Neural progenitor cell (in vitro differentiated cells): ENCODE measurements around the gene MAFF.

Experiments used
- EZH2 ChIP-seq: fragments of 200-600 bp; sonication (generic); IDR thresholded peaks from 2 replicates; pipeline ENCODE4 v1.6.1; 2017; ENCODE audit warnings: antibody characterized with exemption, mild to moderate bottlenecking, moderate library complexity
- TF ChIP-seq, protein P1 (sequence below): fragments of 200-600 bp; sonication (generic); IDR thresholded peaks from 2 replicates; pipeline ENCODE4 v1.5.1; 2017; ENCODE audit warnings: antibody characterized with exemption, mild to moderate bottlenecking

DNA sequence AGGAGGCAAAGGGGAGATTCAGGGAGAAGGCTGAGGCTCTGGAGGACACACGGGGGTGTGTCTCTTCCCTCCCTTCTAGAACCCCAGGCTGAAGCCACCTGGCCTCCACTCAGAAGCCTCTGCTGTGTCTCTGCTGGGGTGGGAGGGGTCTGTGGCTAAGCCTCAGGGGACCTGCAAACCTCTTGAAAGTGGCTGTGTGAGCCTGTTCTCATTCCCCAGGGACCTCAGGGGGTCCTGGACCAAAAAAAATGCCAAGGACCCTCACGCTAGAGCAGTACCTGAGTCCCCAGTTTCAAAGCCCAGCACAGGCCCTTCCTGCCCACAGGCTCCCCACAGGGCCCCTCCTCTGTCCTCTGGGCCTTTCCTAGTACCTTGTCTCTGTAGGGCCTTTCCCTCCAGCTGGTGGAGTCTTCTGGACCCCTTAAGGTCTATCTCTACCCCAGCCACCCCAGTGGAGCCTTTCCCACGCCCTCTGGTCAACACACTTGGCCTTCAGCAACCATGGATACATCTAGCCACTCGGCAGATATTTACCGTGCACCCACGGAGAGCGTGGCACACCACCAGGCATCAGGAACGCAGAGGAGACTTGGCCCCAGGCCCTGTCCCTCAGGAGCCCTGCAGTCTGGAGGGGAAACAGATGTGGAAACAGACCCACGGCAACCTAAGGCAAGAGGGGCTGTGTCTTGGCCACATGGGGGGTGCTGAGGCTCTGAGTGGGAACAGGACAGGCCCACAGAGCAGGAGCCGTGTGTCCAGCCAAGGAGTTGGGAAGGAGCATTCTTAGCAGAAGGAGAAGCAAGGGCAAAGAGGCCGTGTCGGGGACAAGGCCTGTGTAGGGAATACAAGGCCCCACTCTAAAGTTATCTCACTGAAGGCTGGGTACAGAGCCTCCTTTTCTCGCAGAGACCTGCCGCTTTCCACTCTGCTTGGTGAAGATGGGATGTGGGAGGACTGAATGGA is 38.6 kb upstream of the MAFF start:
- TF ChIP-seq, protein P1, sequence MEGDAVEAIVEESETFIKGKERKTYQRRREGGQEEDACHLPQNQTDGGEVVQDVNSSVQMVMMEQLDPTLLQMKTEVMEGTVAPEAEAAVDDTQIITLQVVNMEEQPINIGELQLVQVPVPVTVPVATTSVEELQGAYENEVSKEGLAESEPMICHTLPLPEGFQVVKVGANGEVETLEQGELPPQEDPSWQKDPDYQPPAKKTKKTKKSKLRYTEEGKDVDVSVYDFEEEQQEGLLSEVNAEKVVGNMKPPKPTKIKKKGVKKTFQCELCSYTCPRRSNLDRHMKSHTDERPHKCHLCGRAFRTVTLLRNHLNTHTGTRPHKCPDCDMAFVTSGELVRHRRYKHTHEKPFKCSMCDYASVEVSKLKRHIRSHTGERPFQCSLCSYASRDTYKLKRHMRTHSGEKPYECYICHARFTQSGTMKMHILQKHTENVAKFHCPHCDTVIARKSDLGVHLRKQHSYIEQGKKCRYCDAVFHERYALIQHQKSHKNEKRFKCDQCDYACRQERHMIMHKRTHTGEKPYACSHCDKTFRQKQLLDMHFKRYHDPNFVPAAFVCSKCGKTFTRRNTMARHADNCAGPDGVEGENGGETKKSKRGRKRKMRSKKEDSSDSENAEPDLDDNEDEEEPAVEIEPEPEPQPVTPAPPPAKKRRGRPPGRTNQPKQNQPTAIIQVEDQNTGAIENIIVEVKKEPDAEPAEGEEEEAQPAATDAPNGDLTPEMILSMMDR, result no peak
- no peak for TF ChIP-seq EZH2
